HUES6 (cell line): ENCODE results near the gene TENT4B.
A peak's percentile ranks its signal among the peaks of the same experiment; 100 is the strongest.
"Not testable (repeated sequence)": the region's sequence is repeated elsewhere in the genome, so short reads cannot be mapped to it uniquely, and the experiment has no call there.

Source experiments
- H3K27ac ChIP-seq: 2 replicates; pipeline ENCODE4 v1.7.0; 2013; ENCODE audit warnings: low read depth, mild to moderate bottlenecking, low read length, inconsistent platforms
- H3K27me3 ChIP-seq: 2 replicates; pipeline ENCODE4 v1.6.1; 2013; ENCODE audit warnings: low read length; ENCODE audit not compliant: control insufficient read depth, insufficient read depth
- H3K36me3 ChIP-seq: 2 replicates; pipeline ENCODE4 v1.6.1; 2013; ENCODE audit warnings: low read length; ENCODE audit not compliant: control insufficient read depth, insufficient read depth
- H3K4me1 ChIP-seq: 2 replicates; pipeline ENCODE4 v1.6.1; 2013; ENCODE audit warnings: low read length; ENCODE audit not compliant: control insufficient read depth, insufficient read depth
- H3K4me3 ChIP-seq: 2 replicates; pipeline ENCODE4 v1.5.1; 2013; ENCODE audit warnings: low read depth, low read length
- H3K9ac ChIP-seq: one replicate; pipeline ENCODE4 v1.6.1; 2013; ENCODE audit warnings: mild to moderate bottlenecking, low read length
- H3K9me3 ChIP-seq: 2 replicates; pipeline ENCODE4 v1.6.1; 2013; ENCODE audit warnings: low read depth, low read length; ENCODE audit not compliant: control insufficient read depth, insufficient read depth

TENT4B gene

GRCh38 chr16:50154420-50154950 lies 1.4 kb downstream of the TENT4B start:
- Histone ChIP-seq H3K27ac (no peak overlapping the region), H3K4me1 (peaks cover 16% of the 10 kb centered on the region), H3K4me3 (peak overlapping the region; percentile 91), H3K9me3 (no peaks in the 10 kb centered on the region), H3K9ac (peak overlapping the region; percentile 73), H3K36me3 (no peaks in the 10 kb centered on the region), H3K27me3 (no peaks in the 10 kb centered on the region)

DNA sequence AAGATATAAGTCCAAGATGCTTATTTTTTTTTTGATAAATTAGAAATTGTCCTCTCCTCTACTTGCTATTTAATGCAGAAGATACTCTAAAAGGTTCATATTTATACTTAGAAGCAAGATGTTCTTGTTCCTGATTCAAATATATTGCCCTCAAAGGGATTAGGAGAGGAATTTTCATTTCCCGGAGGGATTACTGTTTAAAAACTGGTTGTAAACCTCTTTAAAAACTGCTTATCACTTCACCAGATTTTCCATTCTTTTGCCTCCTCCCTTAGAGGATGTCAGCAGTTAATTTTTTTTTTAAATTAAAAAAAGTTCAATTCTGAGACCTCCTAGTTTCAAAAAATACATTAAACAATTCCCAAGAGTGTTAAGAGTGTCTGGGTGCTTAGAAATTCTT lies 2.8 kb downstream of the TENT4B start:
- Histone ChIP-seq H3K9ac (no peak overlapping the region), H3K4me1 (peaks cover 16% of the 10 kb centered on the region), H3K27me3 (no peaks in the 10 kb centered on the region), H3K27ac (no peak overlapping the region), H3K36me3 (no peaks in the 10 kb centered on the region), H3K9me3 (no peaks in the 10 kb centered on the region), H3K4me3 (no peak overlapping the region)

DNA sequence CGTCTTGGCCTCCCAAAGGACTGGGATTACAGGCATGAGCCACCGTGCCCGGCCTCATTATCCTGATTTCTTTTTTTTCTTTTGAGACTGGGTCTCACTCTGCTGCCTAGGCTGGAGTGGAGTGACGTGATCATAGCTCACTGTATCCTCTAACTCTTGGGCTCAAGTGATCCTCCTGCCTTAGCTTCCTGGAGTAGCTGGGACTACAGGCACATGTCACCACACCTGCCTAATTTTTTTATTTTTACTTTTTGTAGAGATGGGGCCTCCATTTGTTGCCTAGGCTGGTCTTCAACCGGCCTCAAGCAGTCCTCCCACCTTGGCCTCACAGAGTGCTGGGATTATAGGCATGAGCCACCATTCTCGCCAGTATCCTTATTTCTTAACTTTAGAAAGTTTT lies 3.5 kb downstream of the TENT4B start:
- no peak overlapping the region for H3K9ac ChIP-seq
- no peak overlapping the region for H3K27ac ChIP-seq
- no peaks in the 10 kb centered on the region for H3K27me3 ChIP-seq
- no peaks in the 10 kb centered on the region for H3K9me3 ChIP-seq
- H3K4me3 ChIP-seq: no peak overlapping the region
- H3K36me3 ChIP-seq: no peaks in the 10 kb centered on the region
- peaks cover 16% of the 10 kb centered on the region for H3K4me1 ChIP-seq

GRCh38 chr16:50160495-50161164 lies 7.5 kb downstream of the TENT4B start:
- no peak overlapping the region for H3K9ac ChIP-seq
- H3K9me3 ChIP-seq: no peaks in the 10 kb centered on the region
- no peaks in the 10 kb centered on the region for H3K36me3 ChIP-seq
- H3K4me3 ChIP-seq: no peak overlapping the region
- H3K27me3 ChIP-seq: no peaks in the 10 kb centered on the region
- H3K27ac ChIP-seq: no peak overlapping the region
- peaks cover under 1% of the 10 kb centered on the region for H3K4me1 ChIP-seq

DNA sequence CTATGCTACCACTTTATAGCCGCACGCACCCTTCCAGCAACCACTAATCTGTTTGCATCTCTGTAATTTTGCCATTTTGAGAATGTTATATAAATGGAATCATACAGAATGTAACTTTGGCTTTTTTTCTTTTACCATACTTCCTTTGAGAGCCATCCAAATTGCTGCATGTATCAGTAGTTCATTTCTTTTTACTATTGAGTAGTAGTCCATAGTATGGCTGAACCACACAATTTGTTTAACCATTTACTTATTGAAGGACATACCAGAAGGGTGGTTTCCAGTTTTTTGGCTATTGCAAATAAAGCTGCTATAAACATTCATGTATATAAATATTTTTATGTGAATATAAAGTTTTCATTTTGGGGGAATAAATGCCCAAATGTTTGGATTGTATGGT lies 8.8 kb downstream of the TENT4B start:
- no peaks in the 10 kb centered on the region for H3K27me3 ChIP-seq
- no peak overlapping the region for H3K9ac ChIP-seq
- peaks cover 2% of the 10 kb centered on the region; the same call in 1 of the 2 replicates for H3K4me1 ChIP-seq
- H3K27ac ChIP-seq: no peak overlapping the region
- no peaks in the 10 kb centered on the region for H3K9me3 ChIP-seq
- no peaks in the 10 kb centered on the region for H3K36me3 ChIP-seq
- H3K4me3 ChIP-seq: no peak overlapping the region

DNA sequence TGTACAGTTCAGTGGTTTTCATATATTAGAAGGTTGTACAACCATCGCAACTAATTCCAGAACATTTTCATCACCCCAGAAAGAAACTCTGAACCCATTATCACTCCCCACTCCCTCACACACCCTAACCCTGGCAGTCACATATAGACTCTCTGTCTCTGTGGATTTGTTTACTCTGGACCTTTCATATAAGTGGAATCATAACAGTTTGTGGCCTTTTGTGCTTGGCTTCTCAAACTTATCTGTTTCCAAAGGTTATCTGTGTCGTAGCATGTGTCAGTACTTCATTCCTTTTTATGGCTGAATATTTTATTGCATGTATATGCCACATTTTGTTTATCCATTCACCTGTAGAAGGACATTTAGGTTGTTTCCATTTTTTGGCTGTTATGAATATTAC lies 12.4 kb downstream of the TENT4B start:
- Histone ChIP-seq H3K4me1 (peaks cover 8% of the 10 kb centered on the region; the same call in 1 of the 2 replicates), H3K4me3 (no peak overlapping the region), H3K27ac (no peak overlapping the region), H3K9ac (no peak overlapping the region), H3K9me3 (no peaks in the 10 kb centered on the region), H3K27me3 (no peaks in the 10 kb centered on the region), H3K36me3 (no peaks in the 10 kb centered on the region)

GRCh38 chr16:50166511-50167500 lies 13.7 kb downstream of the TENT4B start:
- Histone ChIP-seq H3K36me3 (no peaks in the 10 kb centered on the region), H3K4me3 (no peak overlapping the region), H3K9me3 (no peaks in the 10 kb centered on the region), H3K4me1 (peaks cover 8% of the 10 kb centered on the region; the same call in 1 of the 2 replicates), H3K27me3 (no peaks in the 10 kb centered on the region), H3K9ac (no peak overlapping the region), H3K27ac (no peak overlapping the region)

DNA sequence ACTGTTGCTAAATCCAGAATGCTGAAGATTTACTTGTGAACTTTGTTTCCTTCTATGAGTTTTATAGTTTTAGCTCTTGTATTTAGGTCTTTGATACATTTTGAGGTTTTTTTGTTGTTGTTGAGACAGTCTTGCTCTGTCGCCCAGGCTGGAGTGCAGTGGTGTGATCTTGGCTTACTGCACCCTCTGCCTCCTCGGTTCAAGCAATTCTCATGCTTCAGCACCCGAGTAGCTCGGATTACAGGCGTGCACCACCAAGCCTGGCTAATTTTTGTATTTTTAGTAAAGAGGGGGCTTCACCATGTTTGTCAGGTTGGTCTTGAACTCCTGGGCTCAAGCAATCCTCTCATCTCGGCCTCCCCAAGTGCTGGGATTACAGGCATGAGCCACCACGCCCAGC lies 14.4 kb downstream of the TENT4B start:
- H3K36me3 ChIP-seq: no peaks in the 10 kb centered on the region
- H3K4me1 ChIP-seq: peaks cover 8% of the 10 kb centered on the region; the same call in 1 of the 2 replicates
- H3K9me3 ChIP-seq: no peaks in the 10 kb centered on the region
- H3K27ac ChIP-seq: no peak overlapping the region
- no peak overlapping the region for H3K9ac ChIP-seq
- no peak overlapping the region for H3K4me3 ChIP-seq
- no peaks in the 10 kb centered on the region for H3K27me3 ChIP-seq

- no peaks in the 10 kb centered on the region for H3K27me3 ChIP-seq
- no peaks in the 10 kb centered on the region for H3K9me3 ChIP-seq
- no peaks in the 10 kb centered on the region for H3K36me3 ChIP-seq
- no peak overlapping the region for H3K4me3 ChIP-seq
- no peak overlapping the region for H3K27ac ChIP-seq
- H3K4me1 ChIP-seq: peaks cover 8% of the 10 kb centered on the region; the same call in 1 of the 2 replicates
- no peak overlapping the region for H3K9ac ChIP-seq
Measured at GRCh38 chr16:50169555-50170096, 16.5 kb downstream of the TENT4B start.

DNA sequence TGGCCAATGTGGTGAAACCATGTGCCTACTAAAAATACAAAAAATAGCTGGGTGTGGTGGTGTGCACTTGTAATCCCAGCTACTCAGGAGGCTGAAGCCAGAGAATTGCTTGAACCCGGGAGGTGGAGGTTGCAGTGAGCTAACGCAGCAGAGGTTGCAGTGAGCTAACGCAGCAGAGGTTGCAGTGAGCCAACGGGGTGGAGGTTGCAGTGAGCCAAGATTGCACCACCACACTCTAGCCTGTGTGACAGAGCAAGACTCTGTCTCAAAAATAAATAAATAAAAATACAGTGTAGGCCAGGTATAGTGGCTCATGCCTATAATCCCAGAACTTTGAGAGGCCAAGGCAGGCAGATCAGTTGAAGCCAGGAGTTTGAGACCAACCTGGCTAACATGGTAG lies 18.7 kb downstream of the TENT4B start:
- not testable (repeated sequence) for H3K27ac ChIP-seq, H3K27me3 ChIP-seq, H3K9me3 ChIP-seq, H3K4me3 ChIP-seq, H3K36me3 ChIP-seq, H3K9ac ChIP-seq, H3K4me1 ChIP-seq
